ENCODE measurements around the gene PCDHGA6.

Gene PCDHGA6

DNA sequence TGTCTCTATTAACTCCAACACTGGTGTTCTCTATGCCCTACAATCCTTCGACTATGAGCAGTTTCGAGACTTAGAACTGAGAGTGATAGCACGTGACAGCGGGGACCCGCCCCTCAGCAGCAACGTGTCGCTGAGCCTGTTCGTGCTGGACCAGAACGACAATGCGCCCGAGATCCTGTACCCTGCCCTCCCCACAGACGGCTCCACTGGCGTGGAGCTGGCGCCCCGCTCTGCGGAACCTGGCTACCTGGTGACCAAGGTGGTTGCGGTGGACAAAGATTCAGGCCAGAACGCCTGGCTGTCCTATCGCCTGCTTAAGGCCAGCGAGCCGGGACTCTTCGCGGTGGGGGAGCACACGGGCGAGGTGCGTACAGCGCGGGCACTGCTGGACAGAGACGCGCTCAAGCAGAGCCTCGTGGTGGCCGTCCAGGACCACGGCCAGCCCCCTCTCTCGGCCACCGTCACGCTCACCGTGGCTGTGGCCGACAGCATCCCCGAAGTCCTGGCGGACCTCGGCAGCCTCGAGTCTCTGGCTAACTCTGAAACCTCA is 49.1 kb downstream of the PCDHGA6 start:
- no peak overlapping the region for H3K4me3 ChIP-seq (ENCODE audit: low read depth, low read length)
- TF ChIP-seq, protein P1, sequence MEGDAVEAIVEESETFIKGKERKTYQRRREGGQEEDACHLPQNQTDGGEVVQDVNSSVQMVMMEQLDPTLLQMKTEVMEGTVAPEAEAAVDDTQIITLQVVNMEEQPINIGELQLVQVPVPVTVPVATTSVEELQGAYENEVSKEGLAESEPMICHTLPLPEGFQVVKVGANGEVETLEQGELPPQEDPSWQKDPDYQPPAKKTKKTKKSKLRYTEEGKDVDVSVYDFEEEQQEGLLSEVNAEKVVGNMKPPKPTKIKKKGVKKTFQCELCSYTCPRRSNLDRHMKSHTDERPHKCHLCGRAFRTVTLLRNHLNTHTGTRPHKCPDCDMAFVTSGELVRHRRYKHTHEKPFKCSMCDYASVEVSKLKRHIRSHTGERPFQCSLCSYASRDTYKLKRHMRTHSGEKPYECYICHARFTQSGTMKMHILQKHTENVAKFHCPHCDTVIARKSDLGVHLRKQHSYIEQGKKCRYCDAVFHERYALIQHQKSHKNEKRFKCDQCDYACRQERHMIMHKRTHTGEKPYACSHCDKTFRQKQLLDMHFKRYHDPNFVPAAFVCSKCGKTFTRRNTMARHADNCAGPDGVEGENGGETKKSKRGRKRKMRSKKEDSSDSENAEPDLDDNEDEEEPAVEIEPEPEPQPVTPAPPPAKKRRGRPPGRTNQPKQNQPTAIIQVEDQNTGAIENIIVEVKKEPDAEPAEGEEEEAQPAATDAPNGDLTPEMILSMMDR (IDR thresholded peaks at IDR 0.05; ENCODE audit: low read depth, low read length), result no peak

GRCh38 chr5:141427783-141428426 is 54.2 kb downstream of the PCDHGA6 start:
- no peak overlapping the region for H3K4me3 ChIP-seq (ENCODE audit: low read depth, low read length)
- TF ChIP-seq, protein P1 (IDR thresholded peaks at IDR 0.05; ENCODE audit: low read depth, low read length), result no peak
